MM.1S (cell line): Measurements from ENCODE around the gene ACHE.
"Not testable (repeated sequence)": the region's sequence is repeated elsewhere in the genome, so short reads cannot be mapped to it uniquely, and the experiment has no call there.

ENCODE experiments used
- DNase-seq: peaks from one replicate; pipeline ENCODE4 v3.0.0-alpha.2; 2015
- H2AFZ ChIP-seq: fragments of 300-600 bp; sonication (generic); 2 replicates; pipeline ENCODE4 v1.6.0; 2016; ENCODE audit warnings: antibody characterized with exemption, low read length
- H3F3A ChIP-seq: fragments of 300-600 bp; sonication (generic); 2 replicates; pipeline ENCODE4 v1.6.1; 2016; ENCODE audit warnings: mild to moderate bottlenecking, antibody characterized with exemption, low read length, moderate library complexity, mixed read lengths; ENCODE audit not compliant: insufficient read depth
- H3K27ac ChIP-seq: fragments of 300-600 bp; sonication (generic); 2 replicates; pipeline ENCODE4 v1.5.1; 2016; ENCODE audit warnings: mild to moderate bottlenecking, low read length
- H3K27me3 ChIP-seq: fragments of 300-600 bp; sonication (generic); replicated peaks from 2 replicates; pipeline ENCODE4 v1.6.0; 2016; ENCODE audit warnings: low read length; ENCODE audit not compliant: insufficient read depth
- H3K36me3 ChIP-seq: fragments of 300-600 bp; sonication (generic); replicated peaks from 2 replicates; pipeline ENCODE4 v1.6.1; 2016; ENCODE audit warnings: mild to moderate bottlenecking, low read length, mixed read lengths; ENCODE audit not compliant: insufficient read depth
- H3K4me1 ChIP-seq: fragments of 300-600 bp; sonication (generic); 2 replicates; pipeline ENCODE4 v1.6.1; 2016; ENCODE audit warnings: low read length, mixed read lengths
- H3K4me2 ChIP-seq: fragments of 300-600 bp; sonication (generic); 2 replicates; pipeline ENCODE4 v1.6.0; 2016; ENCODE audit warnings: low read depth, low read length
- H3K4me3 ChIP-seq: fragments of 300-600 bp; sonication (generic); 2 replicates; pipeline ENCODE4 v1.5.1; 2016; ENCODE audit warnings: low read length, mixed read lengths
- H3K79me2 ChIP-seq: fragments of 300-600 bp; sonication (generic); 2 replicates; pipeline ENCODE4 v1.6.1; 2016; ENCODE audit warnings: mixed run types, low read length, mixed read lengths
- H3K9ac ChIP-seq: fragments of 300-600 bp; sonication (generic); 2 replicates; pipeline ENCODE4 v1.6.1; 2016; ENCODE audit warnings: low read length, mixed read lengths
- H3K9me2 ChIP-seq: fragments of 300-600 bp; sonication (generic); replicated peaks from 2 replicates; pipeline ENCODE4 v1.6.1; 2016; ENCODE audit warnings: mild to moderate bottlenecking, low read length, mixed read lengths; ENCODE audit not compliant: insufficient read depth
- H3K9me3 ChIP-seq: fragments of 300-600 bp; sonication (generic); replicated peaks from 2 replicates; pipeline ENCODE4 v1.6.1; 2016; ENCODE audit warnings: mild to moderate bottlenecking, low read length, mixed read lengths; ENCODE audit not compliant: insufficient read depth
- H4K20me1 ChIP-seq: fragments of 300-600 bp; sonication (generic); 2 replicates; pipeline ENCODE4 v1.6.1; 2016; ENCODE audit warnings: mild to moderate bottlenecking, low read length, moderate library complexity, mixed read lengths; ENCODE audit not compliant: insufficient read depth
- EZH2 ChIP-seq: fragments of 300-600 bp; sonication (generic); optimal IDR thresholded peaks from 2 replicates; pipeline ENCODE3; 2017; ENCODE audit warnings: low read depth, mild to moderate bottlenecking, antibody characterized with exemption, low read length, mixed read lengths
- EZH2phosphoT487 ChIP-seq: fragments of 300-600 bp; sonication (generic); IDR thresholded peaks from 2 replicates; pipeline ENCODE4 v1.6.1; 2018; ENCODE audit warnings: antibody characterized with exemption, low read length
- TF ChIP-seq, protein P1 (sequence below): fragments of 300-600 bp; sonication (generic); IDR thresholded peaks from 2 replicates; pipeline ENCODE4 v1.5.1; 2016; ENCODE audit warnings: antibody characterized with exemption, low read length, mixed read lengths

The ACHE gene

DNA sequence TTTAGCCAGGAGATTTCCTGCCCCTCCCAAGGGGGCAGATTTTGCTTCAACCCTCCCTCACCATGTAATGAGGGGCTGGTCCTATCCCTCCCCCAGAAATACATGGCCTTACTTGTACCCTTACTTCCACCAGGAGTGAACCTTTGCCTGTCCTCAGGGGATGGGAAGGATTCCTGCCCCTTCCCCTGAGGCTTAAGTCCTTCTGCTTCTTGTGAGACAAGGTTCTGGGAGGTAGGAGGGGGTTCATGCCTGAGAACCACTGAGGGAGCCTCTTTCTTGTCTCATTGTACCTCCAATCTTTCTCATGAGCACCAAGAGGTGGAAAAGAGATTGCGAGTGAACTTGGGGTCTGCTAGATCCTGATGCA lies 34.1 kb upstream of the ACHE start:
- Histone ChIP-seq H3K4me2 (no peak overlapping the region), H3K4me3 (no peak overlapping the region), H3K36me3 (no peaks in the 10 kb centered on the region), H2AFZ (no peak overlapping the region), H3F3A (no peaks in the 10 kb centered on the region), H3K79me2 (no peaks in the 10 kb centered on the region), H4K20me1 (no peaks in the 10 kb centered on the region), H3K9me3 (no peaks in the 10 kb centered on the region), H3K27ac (no peak overlapping the region), H3K9me2 (no peaks in the 10 kb centered on the region), H3K9ac (no peak overlapping the region), H3K4me1 (no peaks in the 10 kb centered on the region), H3K27me3 (peaks cover 62% of the 10 kb centered on the region)
- TF ChIP-seq EZH2 (no peak), EZH2phosphoT487 (no peak)
- TF ChIP-seq, protein P1, sequence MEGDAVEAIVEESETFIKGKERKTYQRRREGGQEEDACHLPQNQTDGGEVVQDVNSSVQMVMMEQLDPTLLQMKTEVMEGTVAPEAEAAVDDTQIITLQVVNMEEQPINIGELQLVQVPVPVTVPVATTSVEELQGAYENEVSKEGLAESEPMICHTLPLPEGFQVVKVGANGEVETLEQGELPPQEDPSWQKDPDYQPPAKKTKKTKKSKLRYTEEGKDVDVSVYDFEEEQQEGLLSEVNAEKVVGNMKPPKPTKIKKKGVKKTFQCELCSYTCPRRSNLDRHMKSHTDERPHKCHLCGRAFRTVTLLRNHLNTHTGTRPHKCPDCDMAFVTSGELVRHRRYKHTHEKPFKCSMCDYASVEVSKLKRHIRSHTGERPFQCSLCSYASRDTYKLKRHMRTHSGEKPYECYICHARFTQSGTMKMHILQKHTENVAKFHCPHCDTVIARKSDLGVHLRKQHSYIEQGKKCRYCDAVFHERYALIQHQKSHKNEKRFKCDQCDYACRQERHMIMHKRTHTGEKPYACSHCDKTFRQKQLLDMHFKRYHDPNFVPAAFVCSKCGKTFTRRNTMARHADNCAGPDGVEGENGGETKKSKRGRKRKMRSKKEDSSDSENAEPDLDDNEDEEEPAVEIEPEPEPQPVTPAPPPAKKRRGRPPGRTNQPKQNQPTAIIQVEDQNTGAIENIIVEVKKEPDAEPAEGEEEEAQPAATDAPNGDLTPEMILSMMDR: no peak
- DNase-seq: no peak

DNA sequence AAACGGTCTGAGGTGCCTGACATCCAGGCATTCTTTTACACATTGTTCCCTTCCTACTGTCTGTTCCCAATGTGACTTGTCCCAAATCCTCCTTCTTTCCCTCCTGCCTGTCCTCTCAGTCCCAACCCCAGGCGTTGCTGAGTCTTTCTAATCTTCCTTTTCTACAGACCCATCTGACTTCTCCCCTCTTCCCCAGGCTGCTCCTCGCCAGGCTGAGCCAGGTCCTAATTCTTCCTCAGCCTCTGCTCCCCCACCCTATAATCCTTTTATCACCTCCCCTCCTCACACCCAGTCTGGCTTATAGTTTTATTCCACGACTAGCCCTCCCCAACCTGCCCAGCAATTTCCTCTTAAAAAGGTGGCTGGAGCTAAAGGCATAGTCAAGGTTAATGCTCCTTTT lies 27.9 kb upstream of the ACHE start:
- H3K9me3 ChIP-seq, H2AFZ ChIP-seq, H3K4me2 ChIP-seq, H3K4me1 ChIP-seq, H3F3A ChIP-seq, H3K4me3 ChIP-seq, H3K79me2 ChIP-seq, H3K9me2 ChIP-seq, DNase-seq, H3K9ac ChIP-seq, H3K36me3 ChIP-seq, H4K20me1 ChIP-seq, H3K27ac ChIP-seq: not testable (repeated sequence)
- peaks cover 30% of the 10 kb centered on the region for H3K27me3 ChIP-seq

DNA sequence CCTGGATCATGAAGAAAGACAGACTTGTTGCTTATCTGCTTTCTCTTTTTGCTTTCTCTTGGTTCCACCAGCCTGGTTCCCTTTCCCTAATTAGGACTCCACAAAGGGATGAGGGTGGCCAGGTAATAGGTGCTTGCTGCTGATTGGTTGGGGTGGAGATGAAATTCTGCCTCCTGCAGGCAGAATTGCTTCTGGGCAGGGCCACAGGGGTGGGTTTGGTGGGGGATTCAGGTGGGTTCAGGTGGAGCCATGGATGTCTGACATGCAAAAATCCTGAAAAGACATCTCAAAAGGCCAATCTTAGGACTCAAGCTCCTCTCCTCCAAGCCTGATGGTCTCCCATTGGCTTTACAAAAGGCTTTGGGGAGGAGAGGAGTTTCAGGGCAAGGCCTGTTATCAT lies 25.4 kb upstream of the ACHE start:
- no peak for TF ChIP-seq EZH2
- no peak for TF ChIP-seq EZH2phosphoT487
- TF ChIP-seq, protein P1: no peak

DNA sequence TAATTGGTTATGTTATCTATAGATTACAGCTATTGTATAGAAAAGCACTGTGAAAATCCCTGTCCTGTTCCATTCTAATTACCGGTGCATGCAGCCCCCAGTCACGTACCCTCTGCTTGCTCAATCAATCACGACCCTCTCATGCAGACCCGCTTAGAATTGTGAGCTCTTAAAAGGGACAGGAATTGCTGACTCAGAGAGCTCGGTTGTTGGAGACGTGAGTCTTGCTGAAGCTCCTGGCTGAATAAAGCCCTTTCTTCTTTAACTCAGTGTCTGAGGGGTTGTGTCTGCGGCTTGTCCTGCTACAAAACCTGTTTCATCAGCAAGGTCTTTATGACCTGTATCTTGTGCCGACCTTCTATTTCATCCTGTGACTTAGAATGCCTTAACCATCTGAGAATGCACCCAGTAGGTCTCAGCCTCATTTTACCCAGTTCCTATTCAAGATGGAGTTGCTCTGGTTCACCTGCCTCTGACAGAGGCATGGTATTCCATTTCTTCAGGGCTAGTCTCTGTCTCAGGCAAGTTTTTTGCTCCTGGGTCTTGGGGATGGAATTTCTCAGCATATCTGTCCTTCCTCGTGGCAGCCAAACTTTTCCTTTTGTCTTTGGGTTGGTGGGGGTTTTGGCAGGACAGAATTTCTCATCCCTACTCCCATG lies 24.2 kb upstream of the ACHE start:
- not testable (repeated sequence) for H2AFZ ChIP-seq

More for the DNA sequence above, 25.4 kb upstream of the ACHE start:
- DNase-seq: no peak
- no peaks in the 10 kb centered on the region for H3K4me1 ChIP-seq
- H3F3A ChIP-seq: no peaks in the 10 kb centered on the region
- no peak overlapping the region for H2AFZ ChIP-seq
- H3K9me2 ChIP-seq: no peaks in the 10 kb centered on the region
- no peaks in the 10 kb centered on the region for H3K79me2 ChIP-seq
- no peaks in the 10 kb centered on the region for H3K9me3 ChIP-seq
- no peaks in the 10 kb centered on the region for H3K36me3 ChIP-seq
- no peak overlapping the region for H3K9ac ChIP-seq
- no peak overlapping the region for H3K4me2 ChIP-seq
- no peak overlapping the region for H3K27ac ChIP-seq
- peaks cover 29% of the 10 kb centered on the region for H3K27me3 ChIP-seq
- H3K4me3 ChIP-seq: no peak overlapping the region
- no peaks in the 10 kb centered on the region for H4K20me1 ChIP-seq

DNA sequence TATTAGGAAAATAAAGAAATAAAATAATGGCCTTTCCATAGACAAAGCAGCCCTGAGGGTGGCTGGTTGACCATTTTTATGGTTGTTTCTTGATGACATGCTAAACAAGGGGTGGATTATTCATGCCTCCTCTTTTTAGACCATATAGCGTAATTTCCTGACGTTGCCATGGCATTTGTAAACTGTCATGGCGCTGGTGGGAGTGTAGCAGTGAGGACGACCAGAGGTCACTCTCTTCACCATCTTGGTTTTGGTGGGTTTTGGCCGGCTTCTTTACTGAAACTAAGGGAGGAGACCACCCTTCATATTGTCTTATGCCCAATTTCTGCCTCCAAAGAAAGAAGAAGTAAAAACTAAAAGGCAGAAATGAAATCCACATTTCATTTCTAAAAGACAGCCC lies 23.6 kb upstream of the ACHE start:
- H2AFZ ChIP-seq, H3K79me2 ChIP-seq, H3K4me1 ChIP-seq, H3K9ac ChIP-seq, H3K4me3 ChIP-seq, H3K36me3 ChIP-seq, H3K9me3 ChIP-seq, H4K20me1 ChIP-seq, H3K4me2 ChIP-seq, H3K27ac ChIP-seq, H3K9me2 ChIP-seq, DNase-seq, H3F3A ChIP-seq: not testable (repeated sequence)
- H3K27me3 ChIP-seq: peaks cover 29% of the 10 kb centered on the region

More for the DNA sequence above, 24.2 kb upstream of the ACHE start:
- H3K9me3 ChIP-seq, H3K4me1 ChIP-seq, DNase-seq, H3K79me2 ChIP-seq, H3K9me2 ChIP-seq, H3F3A ChIP-seq, H3K27ac ChIP-seq, H3K9ac ChIP-seq, H3K4me2 ChIP-seq, H3K4me3 ChIP-seq, H3K36me3 ChIP-seq, H4K20me1 ChIP-seq: not testable (repeated sequence)
- peaks cover 29% of the 10 kb centered on the region for H3K27me3 ChIP-seq
